DMS79 treated with DMSO at 0.1 percent for 48 hours (cell line): ENCODE measurements around the gene SLC23A3.
"Not testable (repeated sequence)": the region's sequence is repeated elsewhere in the genome, so short reads cannot be mapped to it uniquely, and the experiment has no call there.

Experiments used
- DNase-seq: peaks from one replicate; lab custom pipeline; 2025; lab: John Stamatoyannopoulos, UW

SLC23A3 gene

DNA sequence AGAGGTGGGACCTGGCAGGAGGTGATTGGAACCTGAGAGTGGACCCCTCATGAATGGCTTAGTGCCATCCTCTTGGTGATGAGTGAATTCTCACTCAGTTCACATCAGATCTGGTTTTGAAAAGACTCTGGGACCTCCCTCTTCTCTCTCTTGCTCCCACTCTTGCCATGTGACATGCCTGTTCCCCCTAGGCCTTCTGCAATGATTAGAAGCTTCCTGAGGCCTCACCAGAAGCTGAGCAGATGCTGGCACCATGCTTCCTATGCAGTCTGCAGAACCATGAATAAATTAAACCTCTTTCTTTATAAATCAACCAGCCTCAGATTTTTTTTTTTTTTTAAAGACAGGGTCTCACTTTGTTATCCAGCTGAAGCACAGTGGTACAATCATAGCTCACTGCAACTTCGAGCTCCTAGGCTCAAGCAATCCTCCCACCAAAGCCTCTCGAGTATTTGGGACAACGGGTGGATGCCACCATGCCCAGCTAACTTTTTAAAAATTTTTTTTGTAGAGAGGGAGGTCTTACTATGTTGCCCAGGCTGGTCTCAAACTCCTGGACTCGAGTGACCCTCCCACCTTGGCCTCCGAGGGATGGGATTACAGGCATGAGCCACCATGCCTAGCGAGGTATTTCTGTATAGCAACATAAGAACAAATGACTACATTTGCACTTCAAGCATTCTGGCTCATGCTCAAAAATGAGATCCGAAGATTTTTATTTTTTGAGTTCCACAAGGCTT is 34.8 kb upstream of the SLC23A3 start:
- DNase-seq: no peak

DNA sequence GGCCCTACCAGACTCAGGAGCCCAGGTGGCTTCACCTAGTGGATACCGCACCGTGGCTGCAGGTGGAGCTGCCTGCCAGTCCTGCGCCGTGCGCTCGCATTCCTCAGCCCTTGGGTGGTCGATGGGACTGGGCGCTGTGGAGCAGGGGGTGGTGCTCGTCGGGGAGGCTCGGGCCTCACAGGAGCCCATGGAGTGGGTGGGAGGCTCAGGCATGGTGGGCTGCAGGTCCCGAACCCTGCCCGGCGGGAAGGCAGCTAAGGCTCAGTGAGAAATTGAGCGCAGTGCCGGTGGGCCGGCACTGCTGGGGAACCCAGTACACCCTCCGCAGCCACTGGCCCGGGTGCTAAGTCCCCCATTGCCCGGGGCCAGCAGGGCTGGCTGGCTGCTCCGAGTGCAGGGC is 31.5 kb upstream of the SLC23A3 start:
- DNase-seq: not testable (repeated sequence)

DNA sequence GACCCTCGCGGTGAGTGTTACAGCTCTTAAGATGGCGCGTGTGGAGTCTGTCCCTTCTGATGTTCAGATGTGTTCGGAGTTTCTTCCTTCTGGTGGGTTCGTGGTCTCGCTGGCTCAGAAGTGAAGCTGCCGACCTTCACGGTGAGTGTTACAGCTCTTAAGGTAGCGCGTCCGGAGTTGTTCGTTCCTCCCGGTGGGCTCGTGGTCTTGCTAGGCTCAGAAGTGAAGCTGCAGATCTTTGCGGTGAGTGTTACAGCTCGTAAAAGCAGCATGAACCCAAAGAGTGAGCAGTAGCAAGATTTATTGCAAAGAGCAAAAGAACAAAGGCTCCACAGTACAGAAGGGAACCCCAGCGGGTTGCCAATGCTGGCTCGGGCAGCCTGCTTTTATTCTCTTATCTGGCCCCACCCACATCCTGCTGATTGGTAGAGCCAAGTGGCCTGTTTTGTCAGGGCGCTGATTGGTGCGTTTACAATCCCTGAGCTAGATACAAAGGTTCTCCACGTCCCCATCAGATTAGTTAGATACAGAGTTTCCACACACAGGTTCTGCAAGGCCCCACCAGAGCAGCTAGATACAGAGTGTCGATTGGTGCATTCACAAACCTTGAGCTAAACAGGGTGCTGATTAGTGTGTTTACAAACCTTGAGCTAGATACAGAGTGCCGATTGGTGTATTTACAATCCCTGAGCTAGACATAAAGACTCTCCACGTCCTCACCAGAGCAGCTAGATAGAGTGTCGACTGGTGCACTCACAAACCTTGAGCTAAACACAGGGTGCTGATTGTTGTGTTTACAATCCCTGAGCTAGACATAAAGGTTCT is 30.9 kb upstream of the SLC23A3 start:
- not testable (repeated sequence) for DNase-seq

DNA sequence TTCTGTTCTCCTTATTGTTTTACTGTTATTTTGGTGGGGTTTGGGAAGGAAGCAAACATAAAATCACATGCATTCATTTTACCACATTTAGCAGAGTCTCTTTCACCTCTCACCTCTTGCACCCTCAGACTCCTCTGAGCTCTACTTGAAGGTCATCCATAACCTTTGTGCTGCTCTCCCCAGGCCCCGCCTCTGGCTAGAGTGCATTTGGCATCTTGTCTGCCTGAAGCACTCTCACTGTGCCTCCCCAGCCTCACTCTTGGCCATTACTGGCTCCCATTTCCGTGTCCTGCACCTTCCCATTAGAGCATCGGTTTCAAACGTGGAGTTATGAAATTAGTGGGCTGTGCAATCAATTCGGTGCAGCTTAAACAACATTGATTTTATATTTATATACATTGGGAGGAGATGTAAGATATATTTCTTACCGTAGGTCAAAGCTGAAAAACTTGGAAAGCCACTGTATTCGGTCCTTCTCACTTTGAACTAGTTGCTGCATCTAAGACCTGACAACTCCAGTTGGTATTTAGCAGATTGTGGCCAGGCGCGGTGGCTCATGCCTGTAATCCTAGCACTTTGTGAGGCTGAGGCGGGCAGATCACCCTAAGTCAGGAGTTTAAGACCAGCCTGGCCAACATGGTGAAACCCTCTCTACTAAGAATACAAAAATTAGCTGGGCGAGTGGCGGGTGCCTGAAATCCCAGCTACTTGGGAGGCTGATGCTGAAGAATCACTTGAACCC is 29.8 kb upstream of the SLC23A3 start:
- no peak for DNase-seq

DNA sequence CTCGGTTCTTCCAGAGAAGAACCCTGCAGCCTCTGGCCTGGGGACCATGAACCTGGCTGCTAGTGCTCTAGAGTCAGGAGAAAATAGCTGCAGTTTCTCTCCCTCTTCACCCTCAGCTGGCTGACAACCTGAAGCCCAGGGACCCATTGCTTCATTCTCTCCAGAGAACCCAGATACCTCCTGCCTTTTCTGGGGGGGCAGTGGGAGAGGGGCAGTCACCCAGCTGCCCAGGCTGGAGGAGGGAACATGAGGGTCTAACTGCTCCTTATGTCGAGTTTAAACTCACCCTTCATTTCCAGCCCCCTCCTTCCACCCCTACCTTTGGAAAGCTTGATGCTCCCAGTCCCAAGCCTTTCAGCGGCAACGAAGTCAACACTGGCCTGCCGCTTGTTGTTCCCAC is 29.1 kb upstream of the SLC23A3 start:
- no peak for DNase-seq

DNA sequence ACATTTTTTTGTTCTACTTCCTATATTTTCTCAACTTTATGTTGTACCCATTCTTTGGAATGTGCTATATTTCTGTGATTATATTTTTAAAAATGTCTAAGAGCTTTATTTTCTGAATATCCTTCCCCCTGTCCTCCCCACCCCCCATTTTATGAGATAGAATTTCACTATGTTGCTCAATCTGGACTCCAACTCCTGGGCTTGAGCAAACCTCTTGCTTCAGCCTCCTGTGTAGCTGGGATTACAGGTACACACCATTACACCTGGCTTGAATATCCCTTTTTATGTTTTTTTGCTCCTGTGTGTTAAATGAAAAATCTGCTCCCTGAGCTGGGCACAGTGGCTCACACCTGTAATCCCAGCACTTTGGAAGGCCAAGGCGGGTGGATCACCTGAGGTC is 27.6 kb upstream of the SLC23A3 start:
- no peak for DNase-seq

DNA sequence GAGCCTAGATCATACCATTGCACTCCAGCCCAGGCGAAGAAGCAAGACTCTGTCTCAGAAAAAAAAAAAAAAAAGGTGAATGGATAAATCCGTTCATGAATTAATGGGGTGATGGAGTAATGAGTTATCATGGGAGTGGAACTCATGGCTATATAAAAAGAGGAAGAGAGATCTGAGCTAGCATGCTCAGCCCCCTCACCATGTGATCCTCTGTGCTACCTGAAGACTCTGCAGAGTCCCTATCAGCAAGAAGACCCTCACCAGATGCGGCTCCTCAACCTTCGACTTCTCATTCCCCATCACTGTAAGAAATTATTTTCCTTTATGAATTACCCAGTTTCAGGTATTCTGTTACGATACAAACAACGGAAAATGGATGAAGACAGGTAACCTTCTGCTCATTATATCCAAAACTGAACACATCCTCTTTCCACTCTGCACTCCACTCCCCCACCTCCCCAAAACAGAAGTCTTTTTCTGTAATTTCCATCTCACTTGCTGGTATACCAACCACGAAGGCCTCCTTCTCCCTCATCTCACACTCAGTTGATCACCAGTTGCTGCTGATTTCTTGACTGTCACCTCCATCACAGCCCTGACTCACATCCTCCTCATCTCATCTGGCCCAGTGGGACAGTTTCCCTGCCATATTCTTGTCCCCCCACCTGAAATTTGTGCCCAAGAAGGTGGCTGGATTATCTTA is 17.1 kb upstream of the SLC23A3 start:
- DNase-seq: no peak

DNA sequence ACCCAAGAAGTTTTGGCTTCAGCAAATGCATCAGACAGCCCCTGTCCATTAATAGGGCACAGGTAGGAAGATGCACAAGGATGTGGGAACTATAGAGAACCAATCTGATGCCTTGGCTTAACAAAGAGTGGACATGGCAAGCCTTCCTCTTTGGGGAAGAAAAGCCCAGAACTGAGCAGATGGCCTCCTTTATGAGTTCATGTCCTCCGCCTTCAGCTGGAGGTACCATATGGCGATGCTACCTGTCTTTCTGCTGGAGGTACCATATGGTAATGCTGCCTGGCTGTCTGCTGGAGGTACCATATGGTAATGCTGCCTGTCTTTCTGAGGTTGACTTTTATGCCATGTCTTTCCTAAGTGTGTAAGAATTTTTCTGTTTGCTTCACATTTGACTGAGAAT is 14.3 kb upstream of the SLC23A3 start:
- DNase-seq: no peak

DNA sequence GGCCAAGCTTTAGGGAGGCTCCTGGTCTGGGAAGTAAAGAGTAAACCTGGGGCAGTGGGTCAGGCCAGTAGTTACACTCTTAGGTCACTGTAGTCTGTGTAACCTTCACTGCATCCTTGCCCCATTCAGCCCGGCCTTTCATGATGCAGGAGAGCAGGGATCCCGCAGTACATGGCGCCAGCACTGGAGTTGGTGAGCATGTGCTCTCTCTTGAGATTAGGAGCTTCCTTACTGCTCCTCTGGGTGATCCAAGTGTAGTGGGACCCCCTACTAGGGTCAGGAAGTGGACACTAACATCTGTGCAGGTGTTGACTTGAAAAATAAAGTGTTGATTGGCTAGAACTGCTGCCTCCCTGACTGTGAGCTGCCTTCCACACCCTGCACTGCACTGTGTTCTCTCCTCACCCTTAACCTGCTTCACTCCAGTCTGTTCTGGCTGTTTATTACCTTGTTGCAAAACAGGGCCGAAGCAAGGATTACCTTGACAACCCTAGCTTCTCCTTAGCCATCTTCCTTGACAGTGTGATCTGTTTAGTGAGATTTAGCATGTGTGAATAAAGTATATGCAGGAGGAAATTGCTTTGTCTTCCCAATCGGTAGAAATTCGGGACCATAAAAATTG is 13.4 kb upstream of the SLC23A3 start:
- DNase-seq: no peak

DNA sequence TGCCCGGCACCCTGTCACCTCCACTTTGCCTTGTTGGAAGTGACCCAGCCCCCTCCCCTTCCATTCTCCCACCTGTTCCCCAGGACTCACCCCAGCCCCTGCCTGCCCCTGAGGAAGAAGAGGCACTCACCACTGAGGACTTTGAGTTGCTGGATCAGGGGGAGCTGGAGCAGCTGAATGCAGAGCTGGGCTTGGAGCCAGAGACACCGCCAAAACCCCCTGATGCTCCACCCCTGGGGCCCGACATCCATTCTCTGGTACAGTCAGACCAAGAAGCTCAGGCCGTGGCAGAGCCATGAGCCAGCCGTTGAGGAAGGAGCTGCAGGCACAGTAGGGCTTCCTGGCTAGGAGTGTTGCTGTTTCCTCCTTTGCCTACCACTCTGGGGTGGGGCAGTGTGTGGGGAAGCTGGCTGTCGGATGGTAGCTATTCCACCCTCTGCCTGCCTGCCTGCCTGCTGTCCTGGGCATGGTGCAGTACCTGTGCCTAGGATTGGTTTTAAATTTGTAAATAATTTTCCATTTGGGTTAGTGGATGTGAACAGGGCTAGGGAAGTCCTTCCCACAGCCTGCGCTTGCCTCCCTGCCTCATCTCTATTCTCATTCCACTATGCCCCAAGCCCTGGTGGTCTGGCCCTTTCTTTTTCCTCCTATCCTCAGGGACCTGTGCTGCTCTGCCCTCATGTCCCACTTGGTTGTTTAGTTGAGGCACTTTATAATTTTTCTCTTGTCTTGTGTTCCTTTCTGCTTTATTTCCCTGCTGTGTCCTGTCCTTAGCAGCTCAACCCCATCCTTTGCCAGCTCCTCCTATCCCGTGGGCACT is 12.7 kb upstream of the SLC23A3 start:
- no peak for DNase-seq

DNA sequence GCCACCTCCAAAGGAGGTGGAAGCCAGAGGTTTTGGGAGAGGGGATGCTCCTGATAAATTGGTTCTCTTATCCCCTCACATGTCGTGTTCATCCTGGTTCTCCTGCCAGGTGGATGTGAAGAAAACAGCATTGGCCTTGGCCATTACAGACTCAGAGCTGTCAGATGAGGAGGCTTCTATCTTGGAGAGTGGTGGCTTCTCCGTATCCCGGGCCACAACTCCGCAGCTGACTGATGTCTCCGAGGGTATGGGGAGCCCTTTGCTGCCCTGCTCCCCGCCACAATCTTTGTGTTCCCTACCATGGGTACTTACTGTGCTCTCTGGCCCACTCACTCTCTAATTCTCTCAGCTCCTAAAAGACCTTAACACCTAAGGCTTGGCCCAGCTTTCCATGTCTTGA is 11.7 kb upstream of the SLC23A3 start:
- no peak for DNase-seq

DNA sequence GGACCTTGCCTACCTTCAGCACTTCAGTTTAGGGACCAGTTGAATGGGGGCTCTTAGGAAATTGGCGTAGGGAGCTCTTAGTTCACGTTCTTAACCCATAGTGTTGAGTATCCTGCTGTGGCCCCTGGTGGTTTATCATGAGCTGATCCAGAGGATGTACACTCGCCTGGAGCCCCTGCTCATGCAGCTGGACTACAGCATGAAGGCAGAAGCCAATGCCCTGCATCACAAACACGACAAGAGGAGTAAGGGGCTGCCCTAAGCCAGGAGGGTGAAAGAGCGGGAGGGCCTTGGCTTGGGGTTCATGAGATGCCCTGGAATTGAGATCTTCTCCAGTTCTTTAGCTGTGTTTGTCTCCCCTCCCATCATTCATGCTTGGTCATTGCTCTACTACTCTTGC is 11.1 kb upstream of the SLC23A3 start:
- no peak for DNase-seq

DNA sequence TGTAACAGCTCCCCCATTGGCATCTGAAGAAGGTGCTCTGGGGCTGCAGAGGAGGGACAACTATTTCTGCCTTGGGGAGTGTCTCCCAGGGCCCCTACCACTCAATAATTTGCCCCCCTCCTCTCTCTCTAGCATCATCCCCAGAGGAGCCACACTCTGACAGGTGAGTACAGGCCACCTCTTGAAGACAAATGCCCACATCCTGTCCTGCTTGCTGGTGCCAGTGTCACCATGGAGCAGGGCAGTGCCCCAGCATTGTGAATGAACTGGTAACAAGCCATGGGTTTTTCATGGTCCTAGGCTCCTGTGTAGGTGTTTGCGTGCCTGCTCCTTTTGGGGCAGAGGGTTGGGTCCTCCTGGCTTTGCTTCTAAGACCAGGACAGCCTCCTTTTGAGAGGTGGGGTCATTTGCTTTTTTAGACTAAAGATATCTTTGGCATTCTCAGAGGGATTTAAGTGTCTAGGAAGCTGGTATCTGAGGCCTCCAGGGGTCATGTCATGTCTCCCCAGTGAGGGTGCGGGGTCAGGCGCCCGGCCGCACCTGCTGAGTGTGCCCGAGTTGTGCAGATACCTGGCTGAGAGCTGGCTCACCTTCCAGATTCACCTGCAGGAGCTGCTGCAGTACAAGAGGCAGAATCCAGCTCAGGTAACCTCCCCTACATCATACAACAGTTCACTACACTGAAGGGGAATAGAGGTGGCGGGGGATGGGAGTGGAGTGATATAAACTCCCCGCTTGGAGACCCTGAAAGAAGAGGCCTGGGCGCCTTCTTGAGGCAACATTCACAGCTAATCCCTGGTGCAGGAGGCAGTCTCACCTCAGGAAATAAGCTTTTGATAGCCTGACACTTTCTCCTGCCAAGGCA is 10.0 kb upstream of the SLC23A3 start:
- DNase-seq: no peak

DNA sequence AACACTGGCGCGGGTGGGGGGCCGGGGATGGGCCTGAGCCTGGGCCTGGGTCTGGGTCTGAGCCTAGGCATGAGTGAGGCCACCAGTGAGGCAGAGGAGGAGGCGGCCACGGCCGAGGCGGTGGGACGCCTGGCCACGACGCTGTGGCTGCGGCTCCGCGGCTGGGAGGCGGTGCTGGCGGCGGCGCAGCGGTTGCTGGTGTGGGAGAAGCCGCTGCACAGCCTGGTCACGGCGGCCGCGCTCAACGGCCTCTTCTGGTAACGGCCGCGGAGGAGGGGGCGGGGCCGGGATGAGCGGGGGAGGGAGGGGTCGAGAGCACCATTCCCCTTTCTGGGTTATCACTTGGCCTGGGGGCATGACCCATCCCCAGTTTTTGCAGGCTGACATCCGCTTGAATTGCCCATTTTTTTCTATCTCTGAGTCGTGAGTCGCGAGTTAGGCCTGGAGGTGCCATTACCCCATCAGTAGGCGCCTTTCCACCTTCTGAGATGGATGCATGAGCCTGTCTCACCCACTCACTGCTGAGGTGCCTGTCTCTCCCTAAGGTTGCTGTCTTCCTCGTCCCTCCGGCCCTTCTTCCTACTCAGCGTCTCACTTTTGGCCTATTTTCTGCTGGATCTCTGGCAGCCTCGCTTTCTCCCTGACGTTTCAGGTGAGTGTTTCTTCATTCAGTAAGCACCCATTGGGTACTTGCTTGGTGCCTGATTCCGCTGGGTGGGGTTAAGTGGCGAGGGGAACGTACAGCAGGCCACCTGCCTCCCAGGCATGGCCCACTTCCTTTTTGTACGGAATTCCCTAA is 8.7 kb upstream of the SLC23A3 start:
- peak; percentile 22 for DNase-seq

DNA sequence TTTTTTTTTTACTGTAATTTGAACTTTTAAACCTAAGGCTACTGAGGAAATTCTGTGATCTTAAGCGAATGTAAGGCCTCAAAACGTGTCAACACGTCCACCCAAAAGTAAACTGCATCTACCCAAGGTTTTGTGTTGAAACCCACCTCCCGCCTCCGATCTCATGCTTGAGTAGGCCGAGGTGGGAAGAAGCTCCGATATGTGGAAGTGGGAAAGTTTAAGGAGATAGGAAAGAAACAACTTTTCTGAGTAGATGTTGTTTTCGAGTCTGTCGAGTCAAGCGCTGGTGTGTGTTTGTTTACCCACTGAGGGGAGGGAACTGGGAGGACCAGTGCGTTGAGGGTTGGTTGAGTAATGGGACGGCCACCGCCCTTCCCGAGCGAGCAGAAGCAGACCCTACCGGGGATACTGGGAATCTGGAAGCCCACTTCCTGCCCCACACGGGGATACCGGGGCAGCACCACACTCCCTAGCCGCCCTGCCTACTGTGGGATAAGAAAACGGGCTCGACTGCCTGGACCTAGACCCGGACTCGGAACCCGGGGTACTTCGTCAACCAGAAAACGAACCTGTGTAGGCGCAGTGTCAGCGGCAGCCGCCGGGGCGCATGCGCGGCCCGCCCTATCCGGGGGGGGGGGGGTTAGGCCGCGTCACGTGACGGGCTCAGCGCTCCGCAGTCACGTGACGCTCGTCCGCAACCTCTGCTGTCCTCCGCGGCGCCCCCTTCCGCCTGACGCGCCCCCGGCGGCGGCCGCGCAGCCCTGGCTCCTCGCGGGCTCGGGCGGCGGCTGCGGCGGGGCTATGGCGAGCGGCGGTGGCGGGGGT is 7.9 kb upstream of the SLC23A3 start, which contains the start of gene RETREG2:
TSS of gene RETREG2 (plus strand) at position 724 of the 825 bp plus-strand sequence. CDS start at position 802, 78 bp downstream.
- DNase-seq: peak; percentile 68

DNA sequence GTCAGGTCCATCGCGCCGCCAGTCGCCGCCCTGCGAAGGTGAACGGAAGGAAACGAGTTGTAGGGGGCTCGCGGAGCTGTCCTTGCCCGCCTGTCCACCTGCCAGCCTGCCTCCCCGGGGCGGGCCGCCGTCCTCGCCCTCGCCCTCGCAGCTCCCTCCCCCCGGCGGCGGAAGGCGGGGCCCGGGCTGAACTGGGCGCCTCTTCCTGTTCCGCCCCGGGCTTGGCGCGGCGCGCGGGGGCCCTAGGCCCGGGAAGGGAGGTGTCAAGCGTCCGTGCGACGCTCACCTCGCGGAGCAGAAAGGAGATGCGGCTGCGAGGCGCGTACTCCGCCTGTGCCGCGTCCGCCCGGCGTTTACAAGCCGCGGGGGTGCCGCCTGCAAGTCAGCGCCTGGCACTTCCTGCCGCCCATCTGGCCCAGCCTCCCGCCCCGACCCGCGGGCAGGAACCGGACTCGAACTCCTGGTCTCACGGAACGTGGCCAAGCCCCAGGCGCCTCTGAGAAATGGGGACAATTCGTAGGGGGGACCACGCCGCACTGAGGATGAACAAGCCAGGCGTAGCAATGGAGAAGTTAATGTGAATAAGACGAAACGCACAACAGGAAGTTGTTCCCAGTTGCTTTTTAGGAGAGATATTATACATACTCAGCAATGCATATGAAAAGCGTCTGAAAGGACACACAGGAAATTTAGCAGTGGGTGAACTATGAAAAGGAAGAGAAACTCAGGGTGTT is 7.2 kb upstream of the SLC23A3 start, which contains the start of gene CNPPD1:
TSS of gene CNPPD1 (minus strand) at position 108 of the 734 bp plus-strand sequence. CDS start at position 11, 97 bp downstream.
- DNase-seq: peak; percentile 66
